Testis (tissue), 2 donors: Measurements from ENCODE around the gene IFIT3.

ENCODE experiments used
- POLR2A ChIP-seq: fragments of 450-650 bp; IDR thresholded peaks from one replicate; pipeline ENCODE4 v1.6.1; 2017; ENCODE audit warnings: antibody characterized with exemption, mild to moderate bottlenecking, moderate library complexity
- TF ChIP-seq, protein P1 (sequence below), 3 experiments: fragments of 450-650 bp in 2 of 3; fragments of 200-600 bp in 1 of 3; sonication (generic) in 1 of 3; IDR thresholded peaks; one replicate each; pipeline ENCODE4 v1.5.1; 2016 to 2019; ENCODE audit warnings: antibody characterized with exemption in 3 of 3, mild to moderate bottlenecking in 2 of 3, moderate library complexity in 1 of 3

DNA sequence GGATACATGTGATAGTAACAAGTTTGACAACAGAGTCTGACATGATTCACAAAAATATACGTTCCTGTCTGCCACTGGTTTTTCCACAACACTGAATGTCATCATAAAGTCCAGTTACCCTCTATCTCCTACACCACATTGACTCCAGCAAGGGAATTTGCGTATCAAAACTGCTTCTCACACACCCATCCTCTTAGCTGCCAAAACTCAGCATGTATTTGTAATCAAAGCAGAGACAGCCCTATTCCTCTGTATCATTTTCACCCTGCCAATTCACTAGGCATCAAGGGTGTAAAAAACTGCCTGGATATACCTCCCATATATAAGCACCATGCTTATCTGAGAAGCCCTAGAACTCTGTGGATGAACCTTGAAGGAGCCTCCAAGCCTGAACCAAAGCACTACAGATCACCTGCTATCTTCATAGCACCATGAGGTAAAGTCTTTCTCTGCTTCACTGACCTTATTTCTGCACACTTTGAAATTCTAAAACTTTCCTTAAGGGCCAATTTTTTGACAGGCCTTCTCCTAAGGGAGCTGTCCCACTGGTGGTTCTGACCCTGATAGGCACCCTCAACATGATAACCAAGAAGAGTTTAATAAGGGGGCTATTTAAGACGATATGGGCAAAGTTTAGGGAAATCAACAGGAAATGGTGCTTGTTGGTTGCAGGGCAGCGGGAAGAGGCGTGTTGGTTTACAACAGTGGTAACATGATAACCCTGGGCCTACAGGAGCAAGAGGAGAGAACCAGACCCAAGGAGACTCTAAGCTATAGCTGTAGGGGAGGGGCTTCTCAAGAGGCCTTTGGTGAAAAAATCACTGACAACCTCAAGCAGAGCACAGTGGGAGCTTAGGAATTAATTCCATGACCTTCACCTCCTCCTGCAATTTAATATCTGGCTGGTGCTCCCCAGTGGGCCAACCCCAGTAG is 50.2 kb downstream of the IFIT3 start, which contains the start of gene IFIT1B:
- TF ChIP-seq, protein P1, sequence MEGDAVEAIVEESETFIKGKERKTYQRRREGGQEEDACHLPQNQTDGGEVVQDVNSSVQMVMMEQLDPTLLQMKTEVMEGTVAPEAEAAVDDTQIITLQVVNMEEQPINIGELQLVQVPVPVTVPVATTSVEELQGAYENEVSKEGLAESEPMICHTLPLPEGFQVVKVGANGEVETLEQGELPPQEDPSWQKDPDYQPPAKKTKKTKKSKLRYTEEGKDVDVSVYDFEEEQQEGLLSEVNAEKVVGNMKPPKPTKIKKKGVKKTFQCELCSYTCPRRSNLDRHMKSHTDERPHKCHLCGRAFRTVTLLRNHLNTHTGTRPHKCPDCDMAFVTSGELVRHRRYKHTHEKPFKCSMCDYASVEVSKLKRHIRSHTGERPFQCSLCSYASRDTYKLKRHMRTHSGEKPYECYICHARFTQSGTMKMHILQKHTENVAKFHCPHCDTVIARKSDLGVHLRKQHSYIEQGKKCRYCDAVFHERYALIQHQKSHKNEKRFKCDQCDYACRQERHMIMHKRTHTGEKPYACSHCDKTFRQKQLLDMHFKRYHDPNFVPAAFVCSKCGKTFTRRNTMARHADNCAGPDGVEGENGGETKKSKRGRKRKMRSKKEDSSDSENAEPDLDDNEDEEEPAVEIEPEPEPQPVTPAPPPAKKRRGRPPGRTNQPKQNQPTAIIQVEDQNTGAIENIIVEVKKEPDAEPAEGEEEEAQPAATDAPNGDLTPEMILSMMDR (IDR thresholded peaks at IDR 0.05) = no peak
- no peak for TF ChIP-seq POLR2A
